GM08714 (cell line): Measurements from ENCODE around the gene NEO1.

Source experiments
- H3K4me3 ChIP-seq: fragments of 200-500 bp; sonication (Bioruptor generic); 2 replicates; pipeline ENCODE4 v1.5.1; 2014; ENCODE audit warnings: mild to moderate bottlenecking, low read length, inconsistent platforms
- ZNF274 ChIP-seq: IDR thresholded peaks from 2 replicates; pipeline ENCODE4 v1.6.1; 2012; ENCODE audit warnings: mild to moderate bottlenecking, low read depth, low read length

The NEO1 gene

DNA sequence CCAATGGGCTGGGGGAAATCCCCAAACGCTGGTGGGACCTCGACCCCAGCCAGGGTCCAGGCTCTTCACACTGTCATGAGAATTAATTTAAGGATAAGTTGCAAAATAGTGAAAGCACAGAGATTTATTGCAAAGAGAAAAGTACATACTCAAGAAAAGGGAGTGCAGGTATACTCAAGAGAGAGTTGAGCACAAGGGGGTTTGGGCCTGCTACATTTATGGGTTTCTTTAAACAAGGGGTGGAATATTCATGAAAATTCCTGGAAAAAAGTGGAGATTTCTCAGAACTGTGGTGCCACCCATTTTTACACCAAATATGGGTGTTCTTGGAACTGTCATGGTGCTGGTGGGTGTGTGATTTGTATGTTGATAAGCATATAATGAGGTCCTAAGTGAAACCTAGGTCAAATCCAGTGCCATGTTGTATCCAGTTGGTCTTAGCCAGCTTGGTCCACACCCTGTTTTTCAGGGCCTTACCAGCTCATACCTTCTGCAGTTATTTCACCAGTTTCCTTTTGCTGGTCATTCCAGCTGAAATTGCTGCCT is 32.6 kb upstream of the NEO1 start:
- TF ChIP-seq ZNF274 = no peak
- H3K4me3 ChIP-seq = no peak overlapping the region

DNA sequence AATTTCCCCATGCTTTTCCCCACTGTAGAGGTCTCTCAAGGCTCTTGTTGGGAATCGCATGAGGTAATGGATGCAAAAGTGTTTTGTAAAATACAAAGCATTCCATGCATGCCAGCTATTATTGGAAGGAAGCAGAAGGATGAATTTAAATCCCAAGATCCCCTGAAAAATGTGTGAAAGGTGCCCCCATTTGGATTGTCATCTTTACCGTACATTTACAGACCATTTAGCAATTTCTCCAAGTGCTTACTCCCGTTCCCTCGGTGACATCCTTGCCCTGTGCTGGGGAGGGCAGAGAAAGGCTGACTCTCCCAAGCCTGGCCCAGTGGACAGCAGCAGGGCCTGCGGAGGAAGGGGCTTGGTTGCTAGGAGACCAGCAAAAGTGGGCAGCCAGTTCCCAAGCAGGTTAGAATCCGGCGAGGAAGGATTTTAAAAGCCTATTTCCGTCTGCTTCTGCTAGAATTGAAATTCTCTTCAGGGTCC is 31.1 kb upstream of the NEO1 start:
- no peak overlapping the region for H3K4me3 ChIP-seq
- no peak for TF ChIP-seq ZNF274

DNA sequence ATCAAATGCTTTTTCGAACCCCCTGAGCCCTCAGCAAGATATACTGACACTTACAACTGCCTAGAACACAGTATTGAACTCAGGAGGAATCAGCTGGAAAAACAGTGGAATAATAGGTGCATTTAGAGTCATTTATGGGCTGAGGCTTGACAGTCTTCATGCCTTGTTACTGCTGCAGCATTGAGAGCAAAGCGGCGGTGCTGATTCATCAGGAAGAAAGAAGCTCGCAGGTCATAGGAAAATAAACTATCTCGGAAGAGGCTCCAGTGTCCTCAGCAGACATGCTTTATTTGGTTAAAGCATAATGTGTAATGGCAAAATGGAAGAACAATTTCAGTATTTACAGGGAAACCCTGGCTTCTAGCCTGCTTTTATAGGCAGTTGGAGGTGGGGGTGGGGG is 30.1 kb upstream of the NEO1 start:
- TF ChIP-seq ZNF274 = no peak
- no peak overlapping the region for H3K4me3 ChIP-seq

DNA sequence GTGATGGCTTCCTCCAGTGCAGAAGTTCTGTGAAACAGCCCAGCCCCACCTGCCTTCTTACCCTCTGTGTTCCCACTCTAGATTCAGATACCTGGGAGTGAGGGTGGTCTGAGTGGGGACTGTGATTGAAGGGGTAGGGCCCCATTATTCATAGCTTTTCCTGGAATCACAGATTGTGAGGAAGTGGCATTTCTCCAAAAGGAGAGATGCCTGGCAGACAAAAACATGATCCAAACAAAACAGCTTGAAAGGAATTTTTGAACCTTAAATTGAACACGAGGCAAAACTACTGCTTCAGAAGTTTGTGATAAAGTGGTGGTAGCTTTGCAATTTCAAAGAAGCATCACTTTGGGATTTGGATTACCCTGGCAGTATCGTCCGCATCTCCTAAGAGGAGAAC is 29.2 kb upstream of the NEO1 start:
- TF ChIP-seq ZNF274 = no peak

DNA sequence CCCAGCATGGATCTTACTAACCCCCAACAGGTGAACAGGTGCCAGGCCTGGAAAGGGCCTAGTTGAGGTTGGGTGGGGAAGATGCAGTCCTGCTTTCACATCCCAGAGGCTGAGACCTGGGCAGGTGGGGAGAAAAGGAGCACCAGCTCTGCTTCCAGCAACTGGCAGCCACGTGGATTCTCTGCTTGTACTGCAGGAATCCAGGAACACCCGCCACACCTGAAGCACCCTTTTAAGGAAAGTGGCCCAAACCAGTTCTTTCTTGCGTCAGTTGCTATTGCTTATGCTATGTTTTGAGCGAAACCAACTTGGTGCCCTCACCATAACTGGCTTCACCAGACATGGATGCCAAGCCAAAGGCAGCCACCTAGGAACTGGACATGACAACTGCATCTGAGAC is 28.1 kb upstream of the NEO1 start:
- TF ChIP-seq ZNF274 = no peak
- no peak overlapping the region for H3K4me3 ChIP-seq

More for the DNA sequence above, 29.2 kb upstream of the NEO1 start:
- no peak overlapping the region for H3K4me3 ChIP-seq

DNA sequence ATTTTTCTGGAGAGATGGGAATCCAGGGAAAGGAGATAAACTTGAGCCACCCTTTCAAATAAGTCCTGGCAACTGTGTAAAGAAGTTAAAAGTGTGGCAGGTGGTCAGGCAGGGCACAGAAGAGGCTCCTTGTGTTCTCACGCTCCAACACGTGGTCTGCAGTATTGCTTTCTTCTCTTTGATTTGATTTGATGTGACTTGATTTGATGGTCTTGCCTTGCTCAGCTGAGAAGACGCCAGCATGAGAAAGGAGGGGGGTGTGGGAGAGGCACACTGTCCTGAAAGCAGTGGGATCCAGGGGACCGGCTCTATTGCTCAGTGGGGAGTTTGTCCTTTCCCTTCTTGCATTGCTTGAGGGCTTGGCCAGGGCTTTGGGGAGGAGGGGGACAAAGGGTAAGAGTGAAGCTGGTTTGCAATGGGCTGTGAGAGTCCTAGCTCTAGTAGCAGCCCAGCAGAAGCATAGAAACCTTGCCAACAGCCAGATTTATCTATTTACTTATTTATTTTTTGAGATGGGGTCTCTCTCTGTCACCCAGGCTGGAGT is 25.7 kb upstream of the NEO1 start:
- no peak for TF ChIP-seq ZNF274
- H3K4me3 ChIP-seq = no peak overlapping the region

DNA sequence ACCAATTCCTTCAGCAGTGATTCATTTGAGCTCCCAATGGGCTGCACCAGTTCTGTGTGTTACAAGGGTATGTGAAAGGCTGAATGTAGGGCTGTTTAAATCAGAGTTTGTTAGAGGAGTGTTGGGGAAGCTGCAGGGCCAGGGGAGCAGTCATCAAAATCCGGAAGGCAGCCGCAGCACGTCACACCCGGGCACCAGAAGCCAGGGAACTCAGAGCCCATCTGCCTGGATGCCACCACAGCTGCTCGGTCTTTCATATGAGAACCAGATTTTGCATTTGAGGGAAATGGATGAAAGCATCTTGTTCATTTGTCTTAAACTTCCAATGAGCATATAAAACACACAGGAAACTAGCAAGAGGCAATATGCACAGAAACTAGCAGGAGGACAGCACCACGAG is 24.2 kb upstream of the NEO1 start:
- no peak overlapping the region for H3K4me3 ChIP-seq
- TF ChIP-seq ZNF274 = no peak

DNA sequence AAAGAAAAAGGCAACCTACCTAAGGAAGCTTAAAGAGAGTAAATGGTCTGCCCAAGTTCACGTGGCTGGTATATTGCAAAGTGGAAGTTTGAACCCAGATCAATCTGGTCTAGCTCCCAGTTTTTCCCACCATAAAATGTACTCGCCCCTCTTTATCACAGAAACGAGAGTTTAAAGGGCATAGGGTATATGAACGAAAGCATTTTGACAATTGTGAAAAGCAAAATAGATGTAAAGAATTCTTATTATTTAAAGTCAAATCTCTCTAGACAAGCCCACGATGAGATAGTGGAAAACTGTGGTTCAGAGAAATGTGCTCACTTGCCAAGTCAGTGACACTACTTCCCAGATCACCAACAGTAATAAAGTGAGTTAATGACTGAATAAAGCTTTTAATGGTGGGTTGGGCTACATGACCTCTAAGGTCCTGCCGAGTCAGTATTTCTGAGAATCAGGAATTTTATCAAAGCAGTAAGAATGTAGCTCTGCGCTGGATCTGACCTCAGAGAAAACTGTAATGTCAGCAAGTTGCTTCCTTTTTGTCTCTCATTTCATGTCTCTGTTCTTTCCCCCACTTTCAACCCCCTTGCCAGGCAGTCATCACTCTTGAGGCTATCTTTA is 23.3 kb upstream of the NEO1 start:
- no peak for TF ChIP-seq ZNF274
- H3K4me3 ChIP-seq = no peak overlapping the region

DNA sequence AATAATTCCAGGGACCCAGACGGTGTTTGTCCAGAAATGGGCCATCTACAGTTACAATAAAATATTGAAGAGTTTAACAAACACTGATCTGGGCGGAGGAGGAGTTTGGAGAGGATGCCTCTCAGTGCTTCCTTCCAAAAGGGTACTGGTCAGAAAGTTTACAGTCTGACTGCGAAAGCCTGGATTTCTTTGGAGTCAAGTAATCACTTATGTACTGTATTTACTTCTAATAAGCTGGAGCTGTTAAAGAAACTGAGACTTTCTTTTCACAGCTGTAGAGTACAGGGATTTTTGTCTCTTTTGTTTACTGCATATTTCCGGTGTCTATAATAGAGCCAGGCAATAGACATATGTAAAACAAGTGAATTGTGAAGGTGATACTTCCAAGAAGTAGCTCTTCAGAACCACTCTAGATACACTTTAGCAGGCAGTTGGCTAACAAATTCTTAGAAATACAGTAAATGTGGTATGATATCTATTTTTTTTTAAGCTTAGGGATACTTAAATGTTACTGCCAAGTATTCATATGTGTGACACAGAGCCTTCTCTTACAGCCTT is 22.1 kb upstream of the NEO1 start:
- TF ChIP-seq ZNF274 = no peak
- no peak overlapping the region for H3K4me3 ChIP-seq

DNA sequence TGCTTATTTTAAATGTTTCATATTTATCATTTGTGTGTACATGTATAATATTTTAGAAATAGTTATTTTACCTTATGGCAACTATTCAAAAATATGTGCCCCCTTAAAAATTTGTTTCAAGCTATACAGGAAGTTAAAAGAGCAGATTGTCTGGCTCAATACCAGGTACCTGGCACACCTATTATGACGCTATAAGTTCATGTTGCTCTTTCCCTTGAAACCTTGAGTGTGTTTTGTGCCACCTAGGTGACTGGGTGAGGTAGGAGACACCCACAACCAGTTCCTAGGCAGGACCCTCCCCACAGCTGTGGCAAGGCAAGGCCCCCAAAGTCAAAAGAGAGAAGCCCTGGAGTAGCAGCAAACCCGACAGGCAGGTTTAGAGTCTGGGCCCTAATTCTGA is 20.6 kb upstream of the NEO1 start:
- no peak overlapping the region for H3K4me3 ChIP-seq
- no peak for TF ChIP-seq ZNF274

DNA sequence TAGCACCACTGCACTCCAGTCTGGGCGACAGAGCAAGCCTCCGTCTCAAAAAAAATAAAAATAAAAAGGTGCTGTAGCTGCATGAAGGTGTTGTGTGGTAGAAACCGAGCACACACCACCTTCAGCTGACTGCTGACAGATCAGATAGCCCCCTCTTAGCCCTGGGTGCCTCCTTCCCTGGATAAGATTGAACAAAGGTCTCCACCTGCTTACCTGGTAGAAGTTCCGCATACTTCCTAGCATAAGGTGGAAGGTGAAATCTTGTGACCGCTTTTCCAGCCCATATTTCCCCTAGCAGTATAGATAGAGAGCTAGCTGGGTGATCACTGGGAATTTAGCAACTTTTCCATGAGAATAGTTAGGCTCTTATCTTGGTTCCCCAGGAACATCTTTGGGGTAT is 18.7 kb upstream of the NEO1 start:
- no peak overlapping the region for H3K4me3 ChIP-seq
- TF ChIP-seq ZNF274 = no peak

DNA sequence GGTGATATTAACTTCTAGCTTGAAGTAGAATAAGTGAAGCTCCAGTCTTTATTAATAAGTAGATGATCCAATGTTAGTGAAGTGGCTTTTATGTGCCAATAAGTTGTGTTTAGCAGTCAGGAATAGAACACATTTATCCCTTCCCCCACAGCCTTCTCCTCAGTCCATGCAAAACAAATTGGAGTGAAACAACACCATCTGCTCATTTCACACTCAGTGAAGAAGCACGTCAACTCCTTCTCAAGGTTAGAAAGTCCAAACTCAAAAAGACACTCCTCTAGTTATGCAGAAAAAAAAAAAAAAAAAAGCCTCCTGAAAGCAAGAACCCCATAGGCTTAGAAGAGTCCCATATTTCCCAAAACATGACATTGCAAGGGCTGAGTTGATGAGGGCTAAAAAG is 18.0 kb upstream of the NEO1 start:
- no peak for TF ChIP-seq ZNF274
- no peak overlapping the region for H3K4me3 ChIP-seq

DNA sequence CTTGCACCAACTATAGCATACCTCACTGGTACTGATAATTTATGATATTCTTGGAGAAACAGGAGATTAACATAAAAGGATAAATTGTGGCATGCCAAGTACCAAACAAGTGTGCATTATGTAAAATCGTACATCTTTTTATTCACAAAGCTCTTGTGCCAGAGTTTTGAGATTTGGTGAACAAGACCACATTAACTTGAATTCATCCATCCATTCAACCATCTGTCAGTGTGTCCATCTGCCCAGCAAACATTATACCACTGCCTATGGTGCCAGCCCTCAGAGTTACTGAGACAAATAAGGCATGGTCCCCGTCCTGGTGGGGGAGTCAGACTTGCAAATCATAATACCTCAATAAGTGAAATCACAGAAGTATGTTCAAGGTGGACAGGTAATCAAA is 17.0 kb upstream of the NEO1 start:
- TF ChIP-seq ZNF274 = no peak
- no peak overlapping the region for H3K4me3 ChIP-seq

DNA sequence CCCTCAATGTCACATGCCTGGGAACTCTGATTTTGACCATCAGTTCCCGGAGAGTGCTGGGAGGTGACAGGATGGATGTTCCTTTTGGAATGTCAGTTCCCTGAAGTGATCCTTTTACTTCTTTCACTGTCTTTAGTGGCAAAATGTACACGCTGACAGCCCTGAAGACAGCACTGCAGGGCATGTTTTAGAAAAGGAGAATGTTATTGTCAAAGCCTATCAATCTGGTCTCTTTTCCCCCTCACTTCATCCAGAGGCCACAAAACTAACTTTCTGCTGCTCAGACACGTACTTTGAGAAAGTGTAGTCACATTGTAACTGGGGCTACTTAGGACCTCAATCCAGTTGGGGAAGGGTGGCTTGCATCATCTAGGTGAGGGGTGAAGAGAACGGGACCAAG is 14.0 kb upstream of the NEO1 start:
- H3K4me3 ChIP-seq = no peak overlapping the region
- TF ChIP-seq ZNF274 = no peak

DNA sequence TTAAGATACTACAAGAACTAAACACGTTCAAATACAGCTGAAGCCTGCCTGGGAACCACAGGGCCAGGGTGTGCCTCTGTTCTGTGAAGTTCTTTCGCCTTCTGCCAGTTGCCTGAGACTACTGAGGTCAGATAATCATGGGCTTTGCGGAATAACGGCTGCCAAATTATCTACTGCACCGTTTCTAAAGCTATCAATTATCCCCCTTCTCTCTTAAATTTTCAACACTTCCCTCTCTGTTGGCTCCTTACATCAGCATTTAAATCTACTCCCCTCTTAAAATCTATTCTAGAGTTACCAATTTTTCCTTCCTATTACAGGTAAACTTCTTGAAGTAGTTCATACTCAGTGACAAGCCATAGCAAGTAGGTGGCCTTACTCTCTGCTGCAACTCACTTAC is 6.2 kb upstream of the NEO1 start:
- no peak for TF ChIP-seq ZNF274
- H3K4me3 ChIP-seq = no peak overlapping the region

DNA sequence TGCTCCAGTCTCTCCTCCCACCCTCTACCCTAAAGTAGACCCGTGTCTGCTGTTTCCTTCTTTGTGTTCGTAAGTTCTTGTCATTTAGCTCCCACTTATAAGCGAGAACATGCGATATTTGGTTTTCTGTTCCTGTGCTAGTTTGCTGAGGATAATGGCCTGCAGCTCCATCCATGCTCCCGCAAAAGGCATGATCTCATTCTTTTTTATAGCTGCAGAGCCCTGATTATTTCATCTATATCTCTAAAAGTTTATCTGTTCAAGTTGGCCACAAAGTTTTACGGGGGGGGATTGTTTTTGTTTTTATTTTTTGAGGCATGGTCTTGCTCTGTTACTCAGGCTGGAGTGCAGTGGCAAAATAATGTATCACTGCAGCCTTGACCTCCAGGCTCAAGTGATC is 4.4 kb upstream of the NEO1 start:
- TF ChIP-seq ZNF274 = no peak

More for the DNA sequence above, 4.4 kb upstream of the NEO1 start:
- H3K4me3 ChIP-seq = no peak overlapping the region
